NCI-H345 treated with DMSO at 0.1 percent for 48 hours (cell line): ENCODE measurements around the gene IFIT1.
"Not testable (repeated sequence)": the region's sequence is repeated elsewhere in the genome, so short reads cannot be mapped to it uniquely, and the experiment has no call there.

Experiments used
- DNase-seq: peaks from one replicate; lab custom pipeline; 2025; ENCODE audit not compliant: unreplicated experiment; lab: John Stamatoyannopoulos, UW

The IFIT1 gene

GRCh38 chr10:89428877-89429276 lies 36.5 kb downstream of the IFIT1 start:
- DNase-seq, result no peak

- no peak for DNase-seq
Measured at GRCh38 chr10:89431977-89432376, 39.6 kb downstream of the IFIT1 start.

- no peak for DNase-seq
Measured at GRCh38 chr10:89438525-89438924, 46.1 kb downstream of the IFIT1 start.

GRCh38 chr10:89440226-89441009 lies 48.0 kb downstream of the IFIT1 start:
- no peak for DNase-seq

- no peak for DNase-seq
Measured at GRCh38 chr10:89442289-89442688, 49.9 kb downstream of the IFIT1 start.

GRCh38 chr10:89444819-89445218 lies 52.4 kb downstream of the IFIT1 start:
- DNase-seq, result not testable (repeated sequence)

GRCh38 chr10:89450901-89451300 lies 58.5 kb downstream of the IFIT1 start:
- no peak for DNase-seq

- no peak for DNase-seq
Measured at GRCh38 chr10:89452193-89452592, 59.8 kb downstream of the IFIT1 start.

- DNase-seq, result no peak
Measured at GRCh38 chr10:89454561-89455347, 62.3 kb downstream of the IFIT1 start.
